Measurements from ENCODE around the gene FGF8. TPM values are rescaled to one million over a fixed set of nuclear protein-coding genes. Genes with fewer than 3 reads are reported as not detected.

FGF8 gene
- total RNA-seq, 1 experiment from 2014 or later, result 14.3 TPM

DNA sequence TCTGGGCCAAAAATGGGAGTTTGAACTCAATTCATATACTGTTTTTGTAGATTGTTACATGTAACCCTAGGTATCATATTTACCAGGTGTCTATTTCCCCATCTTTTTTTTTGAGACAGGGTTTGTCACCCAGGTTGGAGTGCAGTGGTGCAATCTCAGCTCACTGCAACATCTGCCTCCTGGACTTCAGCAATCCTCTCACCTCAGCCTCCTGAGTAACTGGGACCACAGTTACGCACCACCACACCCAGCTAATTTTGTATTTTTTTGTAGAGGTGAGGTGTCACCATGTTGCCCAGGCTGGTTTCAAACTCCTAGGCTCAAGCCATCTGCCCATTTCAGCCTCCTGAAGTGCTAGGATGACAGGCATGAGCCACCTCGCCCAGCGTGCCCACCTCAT, 52.7 kb downstream of the FGF8 start:
- no peak overlapping the region for H3K56ac ChIP-seq (ENCODE audit: insufficient read length, low read depth, low read length)
- no peaks in the 10 kb centered on the region for H3K79me2 ChIP-seq (ENCODE audit: insufficient read depth, low read length)
- H3K18ac ChIP-seq (ENCODE audit: insufficient read length, low read depth, low read length), result no peak overlapping the region
- H3K27me3 ChIP-seq (ENCODE audit: insufficient read depth, low read length), result no peaks in the 10 kb centered on the region
- H3K79me1 ChIP-seq (ENCODE audit: insufficient read depth, low read depth, low read length, poor library complexity, severe bottlenecking), result no peaks in the 10 kb centered on the region
- H2AFZ ChIP-seq (ENCODE audit: low read length), result no peak overlapping the region
- no peak overlapping the region for H4K8ac ChIP-seq (replicated peaks; ENCODE audit: insufficient read length, low read depth, low read length)
- DNase-seq, result no peak
- H2BK20ac ChIP-seq (ENCODE audit: low read depth, low read length, poor library complexity, severe bottlenecking), result no peak overlapping the region
- no peak overlapping the region for H2BK5ac ChIP-seq (ENCODE audit: insufficient read length, low read length)
- H2AK5ac ChIP-seq (ENCODE audit: insufficient read length, low read length), result no peak overlapping the region
- no peak overlapping the region for H2BK12ac ChIP-seq (ENCODE audit: insufficient read length, low read depth, low read length)
- no peak overlapping the region for H2BK120ac ChIP-seq (ENCODE audit: low read depth, low read length, poor library complexity, severe bottlenecking)
- H3K27ac ChIP-seq (ENCODE audit: insufficient read length, low read depth, low read length), result no peak overlapping the region
- Mint-ChIP-seq H3K27me3 (ENCODE audit: low read depth) (peaks cover 4% of the 10 kb centered on the region), H3K36me3 (ENCODE audit: insufficient read depth in 1 of 3, low read depth in 3 of 3) (no peaks in the 10 kb centered on the region), H3K27ac (no peak overlapping the region), H3K9me3 (no peaks in the 10 kb centered on the region), H3K4me1 (peaks cover 19 to 28% of the 10 kb centered on the region in 2 experiments), H3K4me3 (no peak overlapping the region)
- no peaks in the 10 kb centered on the region for H3K9me3 ChIP-seq (ENCODE audit: control insufficient read depth, low read depth, low read length)
- H3T11ph ChIP-seq (ENCODE audit: low read length), result no peak overlapping the region
- TF ChIP-seq, protein P1, sequence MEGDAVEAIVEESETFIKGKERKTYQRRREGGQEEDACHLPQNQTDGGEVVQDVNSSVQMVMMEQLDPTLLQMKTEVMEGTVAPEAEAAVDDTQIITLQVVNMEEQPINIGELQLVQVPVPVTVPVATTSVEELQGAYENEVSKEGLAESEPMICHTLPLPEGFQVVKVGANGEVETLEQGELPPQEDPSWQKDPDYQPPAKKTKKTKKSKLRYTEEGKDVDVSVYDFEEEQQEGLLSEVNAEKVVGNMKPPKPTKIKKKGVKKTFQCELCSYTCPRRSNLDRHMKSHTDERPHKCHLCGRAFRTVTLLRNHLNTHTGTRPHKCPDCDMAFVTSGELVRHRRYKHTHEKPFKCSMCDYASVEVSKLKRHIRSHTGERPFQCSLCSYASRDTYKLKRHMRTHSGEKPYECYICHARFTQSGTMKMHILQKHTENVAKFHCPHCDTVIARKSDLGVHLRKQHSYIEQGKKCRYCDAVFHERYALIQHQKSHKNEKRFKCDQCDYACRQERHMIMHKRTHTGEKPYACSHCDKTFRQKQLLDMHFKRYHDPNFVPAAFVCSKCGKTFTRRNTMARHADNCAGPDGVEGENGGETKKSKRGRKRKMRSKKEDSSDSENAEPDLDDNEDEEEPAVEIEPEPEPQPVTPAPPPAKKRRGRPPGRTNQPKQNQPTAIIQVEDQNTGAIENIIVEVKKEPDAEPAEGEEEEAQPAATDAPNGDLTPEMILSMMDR (conservative IDR thresholded peaks at IDR 0.05), result no peak
- no peak overlapping the region for H3K14ac ChIP-seq (ENCODE audit: insufficient read depth, low read length)
- H2BK15ac ChIP-seq (ENCODE audit: low read depth, low read length), result no peak overlapping the region
- H4K5ac ChIP-seq (ENCODE audit: insufficient read length, low read depth, low read length), result no peak overlapping the region
- no CpG with 5 or more reads among the region's 3 CpGs for WGBS (ENCODE audit: extremely low coverage, insufficient read length, low lambda C conversion rate)
- no peak overlapping the region for H4K91ac ChIP-seq (ENCODE audit: insufficient read length, low read depth, low read length)
- H3K23me2 ChIP-seq (ENCODE audit: insufficient read length, low read depth, low read length, poor library complexity, severe bottlenecking), result no peaks in the 10 kb centered on the region
- H3K4me2 ChIP-seq (ENCODE audit: insufficient read depth, insufficient read length, low read length), result no peak overlapping the region
- no peak overlapping the region for H3K23ac ChIP-seq (ENCODE audit: insufficient read length, low read depth, low read length)
- no peak overlapping the region for H3K9ac ChIP-seq (ENCODE audit: extremely low read depth, insufficient read length, low read length)
- H3K4me1 ChIP-seq (ENCODE audit: insufficient read depth, low read length), result peaks cover 5% of the 10 kb centered on the region; the same call in 1 of the 2 replicates
- H3K4ac ChIP-seq (ENCODE audit: low read depth, low read length), result no peak overlapping the region
- no peaks in the 10 kb centered on the region for H4K20me1 ChIP-seq (ENCODE audit: control insufficient read depth, insufficient read depth, insufficient read length)
